ENCODE results near the gene TESMIN.

TESMIN gene

DNA sequence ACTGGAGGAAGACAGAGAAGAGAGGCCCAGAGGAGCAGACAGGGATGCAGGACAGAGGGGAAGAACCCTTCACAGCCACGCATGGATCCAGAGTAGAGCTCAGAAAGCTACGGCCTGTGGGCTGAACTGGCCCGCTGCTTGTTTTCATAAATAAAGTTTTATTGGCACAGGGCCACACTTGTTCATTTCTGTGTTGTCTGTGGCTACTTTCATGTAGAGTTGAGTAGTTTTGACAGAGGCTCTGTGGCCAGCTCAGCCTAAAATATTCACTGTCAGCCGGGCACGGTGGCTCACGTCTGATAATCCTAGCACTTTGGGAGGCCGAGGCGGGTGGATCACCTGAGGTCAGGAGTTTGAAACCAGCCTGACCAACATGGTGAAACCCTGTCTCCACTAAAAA, 93.2 kb downstream of the TESMIN start:
- no peak for DNase-seq

All from COR-L47 (cell line).